Peyer's patch (tissue), 4 donors: ENCODE results near the gene MYL10. TPM values are rescaled to one million over a fixed set of nuclear protein-coding genes. Genes with fewer than 3 reads are reported as not detected.

ENCODE experiments used
- DNase-seq, 3 donors: peaks; one replicate each; pipeline ENCODE4 v3.0.0-alpha.2; 2017 to 2019
- H3K27ac ChIP-seq, 4 donors: fragments of 200-600 bp; sonication (generic); one replicate each; pipeline ENCODE4 v1.5.1; 2016 to 2019
- H3K27me3 ChIP-seq, 2 donors: fragments of 200-600 bp; sonication (generic); one replicate each; pipeline ENCODE4 v1.5.1; 2019
- H3K36me3 ChIP-seq, 3 donors: fragments of 200-600 bp; sonication (generic); one replicate each; pipeline ENCODE4 v1.5.1; 2016 to 2019
- H3K4me1 ChIP-seq, 4 donors: fragments of 200-600 bp; sonication (generic); one replicate each; pipeline ENCODE4 v1.5.1; 2016 to 2019
- H3K4me3 ChIP-seq, 4 donors: fragments of 200-600 bp; sonication (generic); 1 replicate in 3 of 4; 2 replicates in 1 of 4; pipeline ENCODE4 v1.5.1; 2016 to 2019; ENCODE audit warnings: mild to moderate bottlenecking in 1 of 4
- H3K9me3 ChIP-seq, 4 donors: fragments of 200-600 bp; sonication (generic); one replicate each; pipeline ENCODE4 v1.5.1; 2016 to 2019; ENCODE audit warnings: mild to moderate bottlenecking in 1 of 4
- CTCF ChIP-seq, 6 experiments: fragments of 450-650 bp in 4 of 6; fragments of 200-600 bp in 2 of 6; sonication (generic) in 1 of 6; IDR thresholded peaks; one replicate each; pipeline ENCODE4 v1.5.1; 2017 to 2019; ENCODE audit warnings: antibody characterized with exemption in 6 of 6, mild to moderate bottlenecking in 3 of 6, moderate library complexity in 1 of 6
- POLR2A ChIP-seq, 2 donors: fragments of 450-650 bp; IDR thresholded peaks; one replicate each; pipeline ENCODE4 v1.5.1; 2017; ENCODE audit warnings: antibody characterized with exemption in 2 of 2, mild to moderate bottlenecking in 2 of 2, moderate library complexity in 2 of 2
- total RNA-seq, 4 donors: library from RNA; depleted of rRNA; stranded (reverse); fragments of >200 nt; gene quantifications; one replicate each; pipeline ENCODE4 v1.1.0, GENCODE V29; 2016

MYL10 gene
- total RNA-seq, 4 donors from 2014 or later, result not detected

GRCh38 chr7:101668726-101669125, 39.6 kb upstream of the MYL10 start:
- H3K9me3 ChIP-seq, result no peaks in the 10 kb centered on the region
- no peak for TF ChIP-seq CTCF (IDR thresholded peaks at IDR 0.05)
- TF ChIP-seq POLR2A (IDR thresholded peaks at IDR 0.05), result no peak
- H3K4me1 ChIP-seq, result no peaks in the 10 kb centered on the region
- DNase-seq, result no peak
- no peak overlapping the region for H3K27ac ChIP-seq
- no peaks in the 10 kb centered on the region for H3K36me3 ChIP-seq
- no peaks in the 10 kb centered on the region for H3K27me3 ChIP-seq
- H3K4me3 ChIP-seq, result no peak overlapping the region

GRCh38 chr7:101667920-101668319, 38.8 kb upstream of the MYL10 start:
- H3K27me3 ChIP-seq, result no peaks in the 10 kb centered on the region
- DNase-seq, result no peak
- H3K27ac ChIP-seq, result no peak overlapping the region
- TF ChIP-seq CTCF (IDR thresholded peaks at IDR 0.05), result no peak
- TF ChIP-seq POLR2A (IDR thresholded peaks at IDR 0.05), result no peak
- H3K4me3 ChIP-seq, result no peak overlapping the region
- H3K36me3 ChIP-seq, result no peaks in the 10 kb centered on the region
- no peaks in the 10 kb centered on the region for H3K9me3 ChIP-seq
- no peaks in the 10 kb centered on the region for H3K4me1 ChIP-seq

GRCh38 chr7:101667399-101667798, 38.3 kb upstream of the MYL10 start:
- H3K27me3 ChIP-seq, result no peaks in the 10 kb centered on the region

GRCh38 chr7:101666741-101667140, 37.6 kb upstream of the MYL10 start:
- no peak for DNase-seq
- TF ChIP-seq POLR2A (IDR thresholded peaks at IDR 0.05) (no peak), CTCF (IDR thresholded peaks at IDR 0.05) (no peak)
- H3K27me3 ChIP-seq, result no peaks in the 10 kb centered on the region
- H3K9me3 ChIP-seq, result no peaks in the 10 kb centered on the region
- H3K36me3 ChIP-seq, result no peaks in the 10 kb centered on the region
- H3K4me3 ChIP-seq, result no peak overlapping the region
- no peak overlapping the region for H3K27ac ChIP-seq
- no peaks in the 10 kb centered on the region for H3K4me1 ChIP-seq

More at GRCh38 chr7:101667399-101667798, 38.3 kb upstream of the MYL10 start:
- TF ChIP-seq CTCF (IDR thresholded peaks at IDR 0.05) (no peak), POLR2A (IDR thresholded peaks at IDR 0.05) (no peak)
- Histone ChIP-seq H3K9me3 (no peaks in the 10 kb centered on the region), H3K4me3 (no peak overlapping the region), H3K36me3 (no peaks in the 10 kb centered on the region), H3K4me1 (no peaks in the 10 kb centered on the region), H3K27ac (no peak overlapping the region)
- no peak for DNase-seq

- no peaks in the 10 kb centered on the region for H3K9me3 ChIP-seq
- no peak for DNase-seq
- H3K4me3 ChIP-seq, result no peak overlapping the region
- no peaks in the 10 kb centered on the region for H3K27me3 ChIP-seq
- TF ChIP-seq CTCF (IDR thresholded peaks at IDR 0.05) (no peak), POLR2A (IDR thresholded peaks at IDR 0.05) (no peak)
- no peaks in the 10 kb centered on the region for H3K4me1 ChIP-seq
- H3K27ac ChIP-seq, result no peak overlapping the region
- no peaks in the 10 kb centered on the region for H3K36me3 ChIP-seq
Observed at GRCh38 chr7:101666293-101666692, 37.2 kb upstream of the MYL10 start.

- H3K4me1 ChIP-seq, result no peaks in the 10 kb centered on the region
Observed at GRCh38 chr7:101664893-101665471, 35.9 kb upstream of the MYL10 start.

More at GRCh38 chr7:101664893-101665471, 35.9 kb upstream of the MYL10 start:
- Histone ChIP-seq H3K4me3 (no peak overlapping the region), H3K27me3 (no peaks in the 10 kb centered on the region), H3K9me3 (no peaks in the 10 kb centered on the region), H3K27ac (no peak overlapping the region), H3K36me3 (no peaks in the 10 kb centered on the region)
- TF ChIP-seq CTCF (IDR thresholded peaks at IDR 0.05), result no peak
- no peak for TF ChIP-seq POLR2A (IDR thresholded peaks at IDR 0.05)
- no peak for DNase-seq
